IMR-90 (cell line): ENCODE data around the gene SAG. TPM values are rescaled to one million over a fixed set of nuclear protein-coding genes. Genes with fewer than 3 reads are reported as not detected.

Experiments used
- ATAC-seq: fragments of 200-7000 bp; cut with Tn5 transposase; 2 replicates; pipeline ENCODE4 v1.9.1; 2020; ENCODE audit warnings: low read depth, mild to moderate bottlenecking, moderate library complexity
- BruUV-seq: library from RNA; stranded (reverse); fragments of 400-500 nt; replicated peaks from 2 replicates; lab custom pipeline; 2021; lab: Mats Ljungman, UMichigan
- CTCF ChIA-PET: fragments of 300-600 bp; formaldehyde crosslinking; extraction: SDS; loops from one replicate; lab custom pipeline; 2021; ENCODE audit warnings: antibody characterized with exemption; lab: Yijun Ruan, JAX
- POLR2A ChIA-PET: fragments of 300-600 bp; sonication (Branson Sonifier 250); formaldehyde crosslinking; loops from one replicate; lab custom pipeline; 2022; ENCODE audit warnings: antibody characterized with exemption; ENCODE audit not compliant: unreplicated experiment; lab: Charles Lee
- DNase-seq: peaks from one replicate; pipeline ENCODE4 v3.0.0; 2013
- H2AFZ ChIP-seq: replicated peaks from 2 replicates; pipeline ENCODE3; 2013; ENCODE audit warnings: low read length, mild to moderate bottlenecking; ENCODE audit not compliant: poor library complexity
- H2AK5ac ChIP-seq: 2 replicates; pipeline ENCODE4 v1.6.1; 2013; ENCODE audit warnings: low read depth, low read length, inconsistent platforms
- H2AK9ac ChIP-seq: replicated peaks from 2 replicates; pipeline ENCODE3; 2013; ENCODE audit warnings: mild to moderate bottlenecking, low read depth, low read length, moderate library complexity; ENCODE audit not compliant: poor library complexity
- H2BK120ac ChIP-seq: 2 replicates; pipeline ENCODE4 v1.6.1; 2013; ENCODE audit warnings: low read depth, low read length, inconsistent platforms
- H2BK15ac ChIP-seq: 3 replicates; pipeline ENCODE4 v1.6.1; 2013; ENCODE audit warnings: low read depth, low read length, inconsistent platforms
- H2BK20ac ChIP-seq: 2 replicates; pipeline ENCODE4 v1.6.1; 2013; ENCODE audit warnings: low read depth, mild to moderate bottlenecking, inconsistent platforms, low read length, moderate library complexity
- H2BK5ac ChIP-seq: 2 replicates; pipeline ENCODE4 v1.6.1; 2013; ENCODE audit warnings: mild to moderate bottlenecking, low read depth, low read length, inconsistent platforms; ENCODE audit not compliant: poor library complexity, severe bottlenecking
- H3K14ac ChIP-seq: replicated peaks from 2 replicates; pipeline ENCODE4 v1.6.1; 2013; ENCODE audit warnings: low read depth, low read length, inconsistent platforms
- H3K18ac ChIP-seq: 2 replicates; pipeline ENCODE4 v1.6.1; 2013; ENCODE audit warnings: low read depth, low read length, control low read depth
- H3K23ac ChIP-seq: 2 replicates; pipeline ENCODE4 v1.6.1; 2013; ENCODE audit warnings: low read depth, low read length, inconsistent platforms
- H3K27ac ChIP-seq: 2 replicates; pipeline ENCODE4 v1.5.1; 2013; ENCODE audit warnings: mild to moderate bottlenecking, control low read depth, low read length; ENCODE audit not compliant: insufficient read depth
- H3K27me3 ChIP-seq: 2 replicates; pipeline ENCODE4 v1.6.1; 2013; ENCODE audit warnings: low read length; ENCODE audit not compliant: control insufficient read depth, insufficient read depth
- H3K36me3 ChIP-seq: 2 replicates; pipeline ENCODE4 v1.6.1; 2013; ENCODE audit warnings: low read length, mixed read lengths; ENCODE audit not compliant: control insufficient read depth, insufficient read depth
- H3K4ac ChIP-seq: 2 replicates; pipeline ENCODE4 v1.6.1; 2013; ENCODE audit warnings: low read depth, low read length, inconsistent platforms
- H3K4me1 ChIP-seq: 2 replicates; pipeline ENCODE4 v1.6.1; 2013; ENCODE audit warnings: low read length, mixed read lengths; ENCODE audit not compliant: control insufficient read depth, insufficient read depth
- H3K4me2 ChIP-seq: 2 replicates; pipeline ENCODE4 v1.6.1; 2013; ENCODE audit warnings: low read depth, mild to moderate bottlenecking, control low read depth, low read length, moderate library complexity
- H3K4me3 ChIP-seq: 2 replicates; pipeline ENCODE4 v1.5.1; 2013; ENCODE audit warnings: low read depth, mild to moderate bottlenecking, control low read depth, low read length, moderate library complexity; ENCODE audit not compliant: insufficient read depth
- H3K56ac ChIP-seq: 2 replicates; pipeline ENCODE4 v1.6.1; 2013; ENCODE audit warnings: low read length, inconsistent platforms; ENCODE audit not compliant: insufficient read depth; ENCODE audit errors: extremely low read depth
- H3K79me1 ChIP-seq, 2 experiments: 2 replicates each; pipeline ENCODE4 v1.6.1; 2013; ENCODE audit warnings: low read length in 2 of 2, inconsistent platforms in 1 of 2, low read depth in 1 of 2
- H3K9ac ChIP-seq: 2 replicates; pipeline ENCODE4 v1.6.1; 2013; ENCODE audit warnings: low read depth, low read length, control low read depth
- H3K9me1 ChIP-seq: 2 replicates; pipeline ENCODE4 v1.6.1; 2013; ENCODE audit warnings: low read length, inconsistent platforms; ENCODE audit not compliant: insufficient read depth
- H3K9me3 ChIP-seq: 2 replicates; pipeline ENCODE4 v1.6.1; 2013; ENCODE audit warnings: low read length; ENCODE audit not compliant: control insufficient read depth, insufficient read depth
- H4K20me1 ChIP-seq: 2 replicates; pipeline ENCODE4 v1.6.1; 2013; ENCODE audit warnings: low read length, inconsistent platforms; ENCODE audit not compliant: insufficient read depth
- H4K5ac ChIP-seq: 2 replicates; pipeline ENCODE4 v1.6.1; 2013; ENCODE audit warnings: mild to moderate bottlenecking, low read depth, low read length, control low read depth
- H4K8ac ChIP-seq, 2 experiments: 2 replicates each; pipeline ENCODE4 v1.6.1; 2013; ENCODE audit warnings: low read depth in 2 of 2, low read length in 2 of 2, control low read depth in 1 of 2, inconsistent platforms in 1 of 2
- H4K91ac ChIP-seq: 2 replicates; pipeline ENCODE4 v1.6.1; 2013; ENCODE audit warnings: low read depth, low read length, inconsistent platforms; ENCODE audit not compliant: insufficient read depth
- CTCF ChIP-seq: conservative IDR thresholded peaks from 2 replicates; pipeline ENCODE4 v1.5.1; 2012; ENCODE audit warnings: mild to moderate bottlenecking, low read depth, low read length, improper control_type of control experiment
- ELK1 ChIP-seq: fragments of 150-350 bp; IDR thresholded peaks from 2 replicates; pipeline ENCODE4 v1.6.1; 2016; ENCODE audit warnings: low read depth, mild to moderate bottlenecking, low read length, moderate library complexity, borderline replicate concordance
- MAFK ChIP-seq: IDR thresholded peaks from 2 replicates; pipeline ENCODE4 v1.6.1; 2012; ENCODE audit warnings: low read depth, low read length, improper control_type of control experiment
- MAZ ChIP-seq: IDR thresholded peaks from 2 replicates; pipeline ENCODE4 v1.6.1; 2012; ENCODE audit warnings: low read depth, mild to moderate bottlenecking, low read length, improper control_type of control experiment, moderate library complexity, borderline replicate concordance
- MXI1 ChIP-seq: IDR thresholded peaks from 2 replicates; pipeline ENCODE4 v1.6.1; 2012; ENCODE audit warnings: low read depth, mild to moderate bottlenecking, low read length, moderate library complexity, borderline replicate concordance
- POLR2A ChIP-seq: IDR thresholded peaks from 2 replicates; pipeline ENCODE4 v1.6.1; 2012; ENCODE audit warnings: mild to moderate bottlenecking, low read depth, low read length
- RAD21 ChIP-seq: IDR thresholded peaks from 2 replicates; pipeline ENCODE4 v1.6.1; 2012; ENCODE audit warnings: low read length, improper control_type of control experiment
- RCOR1 ChIP-seq: IDR thresholded peaks from 2 replicates; pipeline ENCODE4 v1.6.1; 2012; ENCODE audit warnings: mild to moderate bottlenecking, low read length, improper control_type of control experiment; ENCODE audit not compliant: insufficient replicate concordance
- RFX5 ChIP-seq: IDR thresholded peaks from 2 replicates; pipeline ENCODE4 v1.8.0; 2012; ENCODE audit warnings: low read depth, mild to moderate bottlenecking, low read length, moderate library complexity
- SMC3 ChIP-seq: fragments of 150-350 bp; IDR thresholded peaks from 2 replicates; pipeline ENCODE4 v1.6.1; 2016; ENCODE audit warnings: low read depth, mild to moderate bottlenecking, antibody characterized with exemption, low read length, moderate library complexity
- WGBS, 2 experiments: methylation state at CpG; one replicate each; pipeline versions ENCODE4 v1.1.5 to v1.1.7; 2013; ENCODE audit warnings: missing lambda C conversion rate in 2 of 2; ENCODE audit not compliant: insufficient read length in 1 of 2; ENCODE audit errors: extremely low coverage in 2 of 2; 5-methylcytosine and 5-hydroxymethylcytosine counted together
- dilution Hi-C: fragments of 300-500 bp; cut with HindIII; formaldehyde crosslinking; loops from one replicate; pipeline ENCODE4 v1.14.3; 2018; ENCODE audit warnings: low sequenced_read_pairs; ENCODE audit not compliant: unreplicated experiment
- in situ Hi-C: fragments of 300-500 bp; cut with MboI; formaldehyde crosslinking; loops from 3 replicates; pipeline ENCODE4 v1.14.3; 2019; ENCODE audit warnings: low sequenced_read_pairs, inconsistent platforms, mixed read lengths
- intact Hi-C: fragments of 100-400 bp; cut with micrococcal nuclease; formaldehyde crosslinking; loops from 2 replicates; pipeline ENCODE4 v1.10.0; 2022
- polyA plus RNA-seq, 3 experiments: library from polyadenylated mRNA; depleted of rRNA; stranded (reverse); fragments of >200 nt; gene quantifications; 2 replicates each; pipeline ENCODE4 v1.2.3, GENCODE V29; 2012; ENCODE audit warnings: low replicate concordance in 1 of 3
- total RNA-seq: library from RNA; depleted of rRNA; stranded (reverse); fragments of >200 nt; gene quantifications from 2 replicates; pipeline ENCODE4 v1.2.3, GENCODE V29; 2012

SAG gene
- total and polyA plus RNA-seq, 2 of the 4 experiments (the other 2 are of a cell fraction) = not detected

- Histone ChIP-seq H2AK9ac (no peak overlapping the region), H3K4me1 (no peaks in the 10 kb centered on the region), H2AFZ (peak overlapping the region; percentile 49), H3K9me3 (no peaks in the 10 kb centered on the region), H2BK15ac (no peak overlapping the region), H4K8ac (no peak overlapping the region), H4K20me1 (no peaks in the 10 kb centered on the region), H3K4me2 (peak overlapping the region; percentile 49; the same call in 1 of the 2 replicates), H3K18ac (no peak overlapping the region), H3K23ac (no peak overlapping the region), H2BK20ac (no peak overlapping the region), H3K4ac (no peak overlapping the region), H3K4me3 (no peak overlapping the region), H3K9me1 (no peaks in the 10 kb centered on the region), H2AK5ac (no peak overlapping the region), H3K27ac (no peak overlapping the region), H2BK120ac (no peak overlapping the region), H3K27me3 (peaks cover 22% of the 10 kb centered on the region), H3K14ac (no peak overlapping the region), H2BK5ac (no peak overlapping the region), H3K79me1 (no peaks in the 10 kb centered on the region), H4K91ac (no peak overlapping the region), H3K9ac (no peak overlapping the region), H3K56ac (no peak overlapping the region), H4K5ac (no peak overlapping the region), H3K36me3 (no peaks in the 10 kb centered on the region)
- intact Hi-C loops = no loop called here
- ChIA-PET CTCF (no interaction called here), POLR2A (interaction anchor here (0.9 kb wide), 1 partner anchor 28 kb away, joined by 3 read pairs; no protein-coding TSS in a partner anchor)
- no peak for TF ChIP-seq ELK1
- TF ChIP-seq CTCF = no peak
- no peak for TF ChIP-seq MAFK
- TF ChIP-seq MAZ = no peak
- no peak for TF ChIP-seq RCOR1
- TF ChIP-seq MXI1 = no peak
- TF ChIP-seq SMC3 = no peak
- no peak for TF ChIP-seq RAD21
- TF ChIP-seq RFX5 = no peak
- TF ChIP-seq POLR2A = no peak
- no TSS peak for BruUV-seq
- dilution Hi-C loops = no loop called here
- in situ Hi-C loops = no loop called here
- peak; percentile 53 for ATAC-seq
- no peak for DNase-seq
- no CpG with 5 or more reads among the region's 6 CpGs for WGBS, 2 experiments
Measured at GRCh38 chr2:233321166-233321565, 13.6 kb downstream of the SAG start.
